Body of pancreas (tissue), 4 donors: ENCODE data around the gene SETD1B.

Experiments
- CTCF ChIP-seq, 7 experiments: fragments of 450-650 bp in 4 of 7; fragments of 200-600 bp in 3 of 7; sonication (generic) in 3 of 7; IDR thresholded peaks; one replicate each; pipeline ENCODE4 v1.5.1; 2016 to 2019; ENCODE audit warnings: antibody characterized with exemption in 7 of 7
- POLR2A ChIP-seq, 3 donors: fragments of 450-650 bp; IDR thresholded peaks; one replicate each; pipeline ENCODE4 v1.6.1; 2016; ENCODE audit warnings: antibody characterized with exemption in 3 of 3, mild to moderate bottlenecking in 2 of 3

- no peak for TF ChIP-seq CTCF (IDR thresholded peaks at IDR 0.05)
- TF ChIP-seq POLR2A (IDR thresholded peaks at IDR 0.05), result no peak
Measured at GRCh38 chr12:121849665-121850064, 45.9 kb downstream of the SETD1B start.
